Measurements from ENCODE around the gene STK36. TPM values are rescaled to one million over a fixed set of nuclear protein-coding genes. Genes with fewer than 3 reads are reported as not detected.
A peak's percentile ranks its signal among the peaks of the same experiment; 100 is the strongest.
"Not testable (repeated sequence)": the region's sequence is repeated elsewhere in the genome, so short reads cannot be mapped to it uniquely, and the experiment has no call there.

Gene STK36
- total RNA-seq, 4 donors from 2014 or later, result 16.7 to 36.6 (median 22.2) TPM

GRCh38 chr2:218671097-218671653 is 711 bp upstream of the STK36 start:
- TF ChIP-seq POLR2A (IDR thresholded peaks at IDR 0.05) (no peak), POLR2AphosphoS5 (IDR thresholded peaks at IDR 0.05) (no peak), EP300 (IDR thresholded peaks at IDR 0.05) (no peak), CTCF (IDR thresholded peaks at IDR 0.05) (no peak)
- 41 to 63% methylated on average over 8 to 12 of the region's 12 CpGs for WGBS, 2 donors (ENCODE audit: low coverage in 1 of 2)
- Histone ChIP-seq H3K36me3 (peaks cover 0 to 44% of the 10 kb centered on the region in 2 donors), H3K27ac (peak overlapping the region; percentile 48 to 89 (median 80)), H3K9me3 (no peaks in the 10 kb centered on the region), H3K4me1 (peaks cover 0 to 27% (median 4%) of the 10 kb centered on the region in 3 donors), H3K27me3 (no peaks in the 10 kb centered on the region), H3K4me3 (peak overlapping the region; percentile 82 to 89)
- ATAC-seq, result no peak

GRCh38 chr2:218679119-218679518 is 7.2 kb downstream of the STK36 start:
- H3K27me3 ChIP-seq, result no peaks in the 10 kb centered on the region
- H3K36me3 ChIP-seq, result peaks cover 0 to 83% of the 10 kb centered on the region in 2 donors
- no peak for ATAC-seq
- H3K4me3 ChIP-seq, result no peak overlapping the region
- H3K4me1 ChIP-seq, result no peaks in the 10 kb centered on the region
- TF ChIP-seq CTCF (IDR thresholded peaks at IDR 0.05) (no peak), POLR2A (IDR thresholded peaks at IDR 0.05) (no peak), EP300 (IDR thresholded peaks at IDR 0.05) (no peak), POLR2AphosphoS5 (IDR thresholded peaks at IDR 0.05) (no peak)
- 60 to 68% methylated on average over 4 of the region's 4 CpGs for WGBS, 2 donors (ENCODE audit: low coverage in 1 of 2)
- no peaks in the 10 kb centered on the region for H3K9me3 ChIP-seq
- no peak overlapping the region for H3K27ac ChIP-seq

- Histone ChIP-seq H3K9me3 (no peaks in the 10 kb centered on the region), H3K4me3 (no peak overlapping the region), H3K36me3 (peaks cover 0 to 90% of the 10 kb centered on the region in 2 donors), H3K27ac (no peak overlapping the region), H3K27me3 (no peaks in the 10 kb centered on the region), H3K4me1 (no peaks in the 10 kb centered on the region)
- TF ChIP-seq POLR2AphosphoS5 (IDR thresholded peaks at IDR 0.05) (no peak), CTCF (IDR thresholded peaks at IDR 0.05) (no peak), POLR2A (IDR thresholded peaks at IDR 0.05) (no peak), EP300 (IDR thresholded peaks at IDR 0.05) (no peak)
- no peak for ATAC-seq
- 60 to 65% methylated on average over 1 to 3 of the region's 3 CpGs for WGBS, 2 donors (ENCODE audit: low coverage in 1 of 2)
Observed at GRCh38 chr2:218680061-218680460, 8.2 kb downstream of the STK36 start.

GRCh38 chr2:218687400-218688060 is 15.6 kb downstream of the STK36 start:
- peak; percentile 75 to 90 (median 83) for TF ChIP-seq CTCF (IDR thresholded peaks at IDR 0.05)
- H3K4me3 ChIP-seq, H3K27ac ChIP-seq, H3K4me1 ChIP-seq, H3K9me3 ChIP-seq, H3K27me3 ChIP-seq: not testable (repeated sequence)
- 20 to 42% methylated on average over 3 to 5 of the region's 5 CpGs for WGBS, 2 donors (ENCODE audit: low coverage in 1 of 2)
- ATAC-seq, result peak; percentile 78
- peaks cover 2 to 71% of the 10 kb centered on the region in 2 donors for H3K36me3 ChIP-seq

- TF ChIP-seq CTCF (IDR thresholded peaks at IDR 0.05), result no peak
- TF ChIP-seq EP300 (IDR thresholded peaks at IDR 0.05), result no peak
- no peak for TF ChIP-seq POLR2A (IDR thresholded peaks at IDR 0.05)
- TF ChIP-seq POLR2AphosphoS5 (IDR thresholded peaks at IDR 0.05), result no peak
- Histone ChIP-seq H3K9me3 (no peaks in the 10 kb centered on the region), H3K4me1 (peaks cover 0 to 10% (median 0%) of the 10 kb centered on the region in 3 donors), H3K27me3 (no peaks in the 10 kb centered on the region), H3K36me3 (peaks cover 2 to 75% of the 10 kb centered on the region in 2 donors), H3K4me3 (no peak overlapping the region), H3K27ac (no peak overlapping the region)
- ATAC-seq, result no peak
Observed at GRCh38 chr2:218691234-218691633, 19.3 kb downstream of the STK36 start.

All from gastroesophageal sphincter (tissue), 4 donors.